Measurements from ENCODE around the gene TMEM202. TPM values are rescaled to one million over a fixed set of nuclear protein-coding genes. Genes with fewer than 3 reads are reported as not detected.

The TMEM202 gene
- total and polyA plus RNA-seq, 8 donors = 0.38 TPM; not detected in 7

- peak overlapping the region in 1 of 2 donors; percentile 53 for H3K27ac ChIP-seq
- intact Hi-C loops (cut with DNase I) = no loop called here
- H3K4me3 ChIP-seq = no peak overlapping the region
- H3K4me1 ChIP-seq = peaks cover 7 to 23% of the 10 kb centered on the region in 2 donors
- no peak for TF ChIP-seq CTCF (IDR thresholded peaks at IDR 0.05)
- DNase-seq (peak in 1 of 4 donors; percentile 71), ATAC-seq (peak; percentile 84)
- no peaks in the 10 kb centered on the region for H3K27me3 ChIP-seq
- H3K9me3 ChIP-seq = no peaks in the 10 kb centered on the region
- peaks cover 0 to 30% of the 10 kb centered on the region in 2 donors for H3K36me3 ChIP-seq
Observed at GRCh38 chr15:72358650-72359171, 39.4 kb upstream of the TMEM202 start.

DNA sequence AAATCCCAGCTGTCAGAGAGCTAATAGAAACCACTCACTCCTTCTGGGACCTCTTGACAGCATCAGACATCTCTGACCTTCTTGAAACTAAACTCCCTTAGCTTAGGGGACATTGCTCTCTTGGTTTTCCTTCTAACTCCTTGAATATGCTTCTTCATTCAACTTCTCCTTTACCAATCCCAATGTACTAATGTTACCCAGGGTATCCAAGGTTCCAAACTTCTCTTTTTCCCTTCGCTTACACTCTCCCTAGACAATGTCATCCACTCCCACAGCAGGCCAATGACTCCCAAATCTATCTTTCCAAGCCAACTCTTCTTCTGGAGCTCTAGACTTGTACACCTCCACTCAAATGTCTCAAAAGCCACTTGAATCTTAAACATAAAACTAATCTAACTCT is 36.9 kb upstream of the TMEM202 start:
- no peak for TF ChIP-seq CTCF (IDR thresholded peaks at IDR 0.05)
- intact Hi-C loops (cut with DNase I) = no loop called here
- no peak for ATAC-seq
- Histone ChIP-seq H3K36me3 (peaks cover 0 to 5% of the 10 kb centered on the region in 2 donors), H3K27ac (no peak overlapping the region), H3K9me3 (no peaks in the 10 kb centered on the region), H3K4me3 (no peak overlapping the region), H3K4me1 (peaks cover 7 to 33% of the 10 kb centered on the region in 2 donors), H3K27me3 (no peaks in the 10 kb centered on the region)
- DNase-seq = no peak

- ATAC-seq (peak; percentile 55), DNase-seq (peak in 1 of 4 donors; percentile 37)
- TF ChIP-seq CTCF (IDR thresholded peaks at IDR 0.05) = no peak
- intact Hi-C loops (cut with DNase I) = no loop called here
- H3K4me3 ChIP-seq = no peak overlapping the region
- H3K4me1 ChIP-seq = peaks cover 0 to 56% of the 10 kb centered on the region in 2 donors
- H3K9me3 ChIP-seq = no peaks in the 10 kb centered on the region
- no peaks in the 10 kb centered on the region for H3K27me3 ChIP-seq
- peak overlapping the region in 1 of 2 donors; percentile 55 for H3K27ac ChIP-seq
- H3K36me3 ChIP-seq = no peaks in the 10 kb centered on the region
Observed at GRCh38 chr15:72365844-72366243, 32.3 kb upstream of the TMEM202 start.

- no peaks in the 10 kb centered on the region for H3K9me3 ChIP-seq
- H3K27me3 ChIP-seq = no peaks in the 10 kb centered on the region
- peak overlapping the region; percentile 57 to 87 for H3K27ac ChIP-seq
- no peak for TF ChIP-seq CTCF (IDR thresholded peaks at IDR 0.05)
- H3K36me3 ChIP-seq = no peaks in the 10 kb centered on the region
- H3K4me3 ChIP-seq = no peak overlapping the region
- peaks cover 0 to 81% of the 10 kb centered on the region in 2 donors for H3K4me1 ChIP-seq
- intact Hi-C loops (cut with DNase I) = no loop called here
- ATAC-seq (peak; percentile 23), DNase-seq (no peak)
Observed at GRCh38 chr15:72368325-72368724, 29.8 kb upstream of the TMEM202 start.

- DNase-seq (peak in 1 of 4 donors; percentile 76), ATAC-seq (peak; percentile 84)
- peak overlapping the region; percentile 57 to 87 for H3K27ac ChIP-seq
- H3K4me1 ChIP-seq = peaks cover 0 to 85% of the 10 kb centered on the region in 2 donors
- no peak for TF ChIP-seq CTCF (IDR thresholded peaks at IDR 0.05)
- H3K36me3 ChIP-seq = no peaks in the 10 kb centered on the region
- H3K27me3 ChIP-seq = no peaks in the 10 kb centered on the region
- intact Hi-C loops (cut with DNase I) = no loop called here
- H3K4me3 ChIP-seq = no peak overlapping the region
- H3K9me3 ChIP-seq = no peaks in the 10 kb centered on the region
Observed at GRCh38 chr15:72368899-72369298, 29.2 kb upstream of the TMEM202 start.
